Sigmoid colon (tissue), 7 donors: ENCODE measurements around the gene VDAC2. TPM values are rescaled to one million over a fixed set of nuclear protein-coding genes. Genes with fewer than 3 reads are reported as not detected.
A peak's percentile ranks its signal among the peaks of the same experiment; 100 is the strongest.

Source experiments
- DNase-seq: peaks from one replicate; pipeline ENCODE4 v3.0.0-alpha.2; 2019
- H3K27ac ChIP-seq, 4 donors: fragments of 200-600 bp; sonication (generic); one replicate each; pipeline ENCODE4 v1.5.1; 2016 to 2019; ENCODE audit warnings: mild to moderate bottlenecking in 1 of 4
- H3K27me3 ChIP-seq, 3 donors: fragments of 200-600 bp; sonication (generic); one replicate each; pipeline ENCODE4 v1.5.1; 2019; ENCODE audit warnings: mild to moderate bottlenecking in 1 of 3
- H3K36me3 ChIP-seq, 4 donors: fragments of 200-600 bp; sonication (generic); one replicate each; pipeline ENCODE4 v1.5.1; 2016 to 2019
- H3K4me1 ChIP-seq, 4 donors: fragments of 200-600 bp; sonication (generic); one replicate each; pipeline ENCODE4 v1.5.1; 2017 to 2019
- H3K4me3 ChIP-seq, 4 donors: fragments of 200-600 bp; sonication (generic); one replicate each; pipeline ENCODE4 v1.5.1; 2017 to 2019; ENCODE audit warnings: mild to moderate bottlenecking in 2 of 4, moderate library complexity in 1 of 4
- H3K9me3 ChIP-seq, 4 donors: fragments of 200-600 bp in 3 of 4; sonication (generic) in 3 of 4; one replicate each; pipeline versions ENCODE4 v1.5.1 to v1.6.1; 2013 to 2019
- CTCF ChIP-seq, 4 experiments: fragments of 450-650 bp in 3 of 4; fragments of 200-600 bp in 1 of 4; IDR thresholded peaks; one replicate each; pipeline ENCODE4 v1.5.1; 2016 to 2019; ENCODE audit warnings: antibody characterized with exemption in 4 of 4, mild to moderate bottlenecking in 3 of 4, moderate library complexity in 2 of 4
- EP300 ChIP-seq, 4 donors: sonication (generic); formaldehyde crosslinking; IDR thresholded peaks; one replicate each; pipeline ENCODE4 v1.6.1; 2017; ENCODE audit warnings: antibody characterized with exemption in 4 of 4
- POLR2A ChIP-seq, 2 donors: fragments of 450-650 bp; IDR thresholded peaks; one replicate each; pipeline ENCODE4 v1.6.1; 2016; ENCODE audit warnings: antibody characterized with exemption in 2 of 2, mild to moderate bottlenecking in 2 of 2, moderate library complexity in 2 of 2
- POLR2AphosphoS5 ChIP-seq, 4 donors: sonication (generic); formaldehyde crosslinking; IDR thresholded peaks; one replicate each; pipeline ENCODE4 v1.6.1; 2017; ENCODE audit warnings: antibody characterized with exemption in 4 of 4
- WGBS, 2 donors: extraction: QIAGEN DNeasy Blood & Tissue Kit; methylation state at CpG; one replicate each; pipeline ENCODE4 v1.1.7; 2013; 5-methylcytosine and 5-hydroxymethylcytosine counted together
- intact Hi-C: fragments of 100-400 bp; cut with DNase I; formaldehyde crosslinking; loops from one replicate; pipeline ENCODE4 v1.15.1; 2023
- polyA plus RNA-seq, 3 donors: library from polyadenylated mRNA; stranded (reverse); fragments of 200-250 nt; gene quantifications; one replicate each; pipeline ENCODE4 v1.2.3, GENCODE V29; 2013
- small RNA-seq, 3 donors: library from RNA; depleted of rRNA; stranded (forward); fragments of <200 nt; gene quantifications; one replicate each; pipeline ENCODE3, GENCODE V24; 2016
- total RNA-seq, 4 donors: library from RNA; depleted of rRNA; stranded (reverse); fragments of >200 nt; gene quantifications; one replicate each; pipeline ENCODE4 v1.1.0, GENCODE V29; 2016
- donor health status: healthy with polysubstance abuse.
- donor health status: Bipolar disorder and iron deficiency.
- donor health status: healthy.

Gene VDAC2
- total and polyA plus RNA-seq, 7 donors, result 205 to 437 (median 249) TPM

- intact Hi-C loops, result no loop called here
- WGBS, 2 donors, result 66 to 68% methylated on average over 7 of the region's 7 CpGs
- H3K4me3 ChIP-seq, result no peak overlapping the region
These were observed 62.3 kb downstream of the VDAC2 start for GRCh38 chr10:75272896-75273295.

GRCh38 chr10:75276069-75276872 lies 65.7 kb downstream of the VDAC2 start:
- Histone ChIP-seq H3K9me3 (no peaks in the 10 kb centered on the region), H3K27ac (no peak overlapping the region), H3K4me3 (no peak overlapping the region), H3K4me1 (no peaks in the 10 kb centered on the region), H3K36me3 (no peaks in the 10 kb centered on the region), H3K27me3 (no peaks in the 10 kb centered on the region)
- TF ChIP-seq POLR2AphosphoS5 (IDR thresholded peaks at IDR 0.05), result no peak
- no peak for TF ChIP-seq POLR2A (IDR thresholded peaks at IDR 0.05)
- TF ChIP-seq EP300 (IDR thresholded peaks at IDR 0.05), result no peak
- no peak for TF ChIP-seq CTCF (IDR thresholded peaks at IDR 0.05)
- 29 to 67% methylated on average over 46 of the region's 46 CpGs for WGBS, 2 donors
- intact Hi-C loops, result no loop called here
- DNase-seq, result peak; percentile 53

More at GRCh38 chr10:75272896-75273295, 62.3 kb downstream of the VDAC2 start:
- no peak overlapping the region for H3K27ac ChIP-seq
- no peaks in the 10 kb centered on the region for H3K27me3 ChIP-seq
- TF ChIP-seq CTCF (IDR thresholded peaks at IDR 0.05), result no peak
- TF ChIP-seq EP300 (IDR thresholded peaks at IDR 0.05), result no peak
- TF ChIP-seq POLR2A (IDR thresholded peaks at IDR 0.05), result no peak
- TF ChIP-seq POLR2AphosphoS5 (IDR thresholded peaks at IDR 0.05), result no peak
- H3K36me3 ChIP-seq, result no peaks in the 10 kb centered on the region
- DNase-seq, result no peak
- H3K9me3 ChIP-seq, result no peaks in the 10 kb centered on the region
- H3K4me1 ChIP-seq, result no peaks in the 10 kb centered on the region

GRCh38 chr10:75280236-75280635 lies 69.6 kb downstream of the VDAC2 start:
- WGBS, 2 donors, result 82 to 90% methylated on average over 2 of the region's 2 CpGs
- no peak for DNase-seq
- Histone ChIP-seq H3K4me1 (peaks cover 0 to 17% (median 15%) of the 10 kb centered on the region in 4 donors), H3K4me3 (no peak overlapping the region), H3K36me3 (no peaks in the 10 kb centered on the region), H3K27me3 (no peaks in the 10 kb centered on the region), H3K27ac (no peak overlapping the region), H3K9me3 (no peaks in the 10 kb centered on the region)
- intact Hi-C loops, result no loop called here
- TF ChIP-seq POLR2AphosphoS5 (IDR thresholded peaks at IDR 0.05) (no peak), CTCF (IDR thresholded peaks at IDR 0.05) (no peak), EP300 (IDR thresholded peaks at IDR 0.05) (no peak), POLR2A (IDR thresholded peaks at IDR 0.05) (no peak)

Small RNA genes within 50 kb of the gene (small RNA-seq; reads per million reads assigned to genes)
- 0 reads per million in 3 donors for gene HMGA1P5
- gene RPL39P25, result 0 reads per million in 3 donors

Other genes with a start within 250 kb of the VDAC2 start
- 10 to 100 TPM; 25.0 to 37.5 (median 28.8) TPM for gene SAMD8, start 99.1 kb upstream of the VDAC2 start, total RNA-seq
- gene SAMD8, start 99.1 kb upstream of the VDAC2 start, polyA plus RNA-seq, result 1 to 10 TPM; 2.1 to 6.3 (median 3.0) TPM
- 10 to 100 TPM in 2 of 4 donors, 1 to 10 TPM in 2; 7.8 to 11.4 (median 10.3) TPM for gene COMTD1, start 25.2 kb downstream of the VDAC2 start, total RNA-seq
- gene COMTD1, start 25.2 kb downstream of the VDAC2 start, polyA plus RNA-seq, result 100 to 1,000 TPM in 2 of 3 donors, 10 to 100 TPM in 1; 56.5 to 147 (median 105) TPM
- 10 to 100 TPM; 10.0 to 20.3 (median 18.2) TPM for gene ZNF503, start 191.0 kb downstream of the VDAC2 start, total RNA-seq
- 1 to 10 TPM; 2.3 to 6.3 (median 5.4) TPM for gene ZNF503, start 191.0 kb downstream of the VDAC2 start, polyA plus RNA-seq
- gene LRMDA, start 220.8 kb downstream of the VDAC2 start, total RNA-seq, result 10 to 100 TPM in 3 of 4 donors, 1 to 10 TPM in 1; 5.7 to 22.2 (median 13.7) TPM
- gene LRMDA, start 220.8 kb downstream of the VDAC2 start, polyA plus RNA-seq, result 1 to 10 TPM; 2.8 to 9.0 (median 4.2) TPM